ENCODE measurements around the gene GLI2. TPM values are rescaled to one million over a fixed set of nuclear protein-coding genes. Genes with fewer than 3 reads are reported as not detected.

GLI2 gene
- total and polyA plus RNA-seq, 9 of the 15 experiments (the other 6 are each of a cell fraction or from before 2014, with no cell fraction given), result 0.24 TPM; not detected in 8

- Histone ChIP-seq H3K9me3 (replicated peaks; ENCODE audit: control insufficient read depth, insufficient read depth, low read depth, low read length) (no peaks in the 10 kb centered on the region), H3K4me2 (ENCODE audit: insufficient read depth, low read length) (no peak overlapping the region), H2AFZ (ENCODE audit: low read depth, low read length) (no peak overlapping the region), H3K4me3 (no peak overlapping the region), H3K79me2 (ENCODE audit: control insufficient read depth, insufficient read depth, low read length) (no peaks in the 10 kb centered on the region), H3K9ac (ENCODE audit: insufficient read depth in 1 of 2, low read depth in 2 of 2, low read length in 2 of 2) (no peak overlapping the region), H3K27me3 (ENCODE audit: control insufficient read depth in 2 of 2, insufficient read depth in 2 of 2, low read length in 2 of 2) (peaks cover 2 to 17% of the 10 kb centered on the region in 2 experiments; a peak in 2 of 5 replicates), H3K9me1 (ENCODE audit: control insufficient read depth, insufficient read depth, low read length) (no peaks in the 10 kb centered on the region), H3K27ac (ENCODE audit: extremely low read depth, low read depth, low read length) (no peak overlapping the region), H3K4me1 (replicated peaks in 1 of 2; ENCODE audit: control insufficient read depth in 2 of 2, insufficient read depth in 2 of 2, low read length in 2 of 2) (no peaks in the 10 kb centered on the region; a peak in 1 of 5 replicates), H3K36me3 (ENCODE audit: control insufficient read depth, insufficient read depth, low read length) (no peaks in the 10 kb centered on the region), H4K20me1 (replicated peaks; ENCODE audit: control insufficient read depth, insufficient read depth, low read length) (no peaks in the 10 kb centered on the region)
- in situ Hi-C loops (cut with MboI) (no loop called here), intact Hi-C loops (cut with micrococcal nuclease) (no loop called here)
- POLR2A ChIA-PET, result no interaction called here
- no TSS peak for BruUV-seq (replicated peaks)
- CTCF ChIA-PET (ENCODE audit: low intra/inter-chr PET ratio), result no interaction called here
- TF ChIP-seq CREM (IDR thresholded peaks at IDR 0.05; ENCODE audit: low read depth), result no peak
- FAIRE-seq, result no peak
- DNase-seq (ENCODE audit: extremely low read depth in 1 of 4, low spot score in 3 of 4), result no peak
- no peak for ATAC-seq
Measured at GRCh38 chr2:120726245-120726644, 9.4 kb upstream of the GLI2 start.

- peak in 1 of 4 experiments; percentile 16 for DNase-seq (ENCODE audit: extremely low read depth in 1 of 4, low spot score in 3 of 4)
- ATAC-seq, result no peak
- Histone ChIP-seq H3K4me3 (no peak overlapping the region), H4K20me1 (replicated peaks; ENCODE audit: control insufficient read depth, insufficient read depth, low read length) (no peaks in the 10 kb centered on the region), H3K4me1 (replicated peaks in 1 of 2; ENCODE audit: control insufficient read depth in 2 of 2, insufficient read depth in 2 of 2, low read length in 2 of 2) (no peaks in the 10 kb centered on the region; a peak in 1 of 5 replicates), H3K9me1 (ENCODE audit: control insufficient read depth, insufficient read depth, low read length) (no peaks in the 10 kb centered on the region), H3K9ac (ENCODE audit: insufficient read depth in 1 of 2, low read depth in 2 of 2, low read length in 2 of 2) (no peak overlapping the region), H3K27ac (ENCODE audit: extremely low read depth, low read depth, low read length) (no peak overlapping the region), H3K9me3 (replicated peaks; ENCODE audit: control insufficient read depth, insufficient read depth, low read depth, low read length) (no peaks in the 10 kb centered on the region), H3K79me2 (ENCODE audit: control insufficient read depth, insufficient read depth, low read length) (no peaks in the 10 kb centered on the region), H3K27me3 (ENCODE audit: control insufficient read depth in 2 of 2, insufficient read depth in 2 of 2, low read length in 2 of 2) (peaks cover 8 to 20% of the 10 kb centered on the region in 2 experiments), H3K36me3 (ENCODE audit: control insufficient read depth, insufficient read depth, low read length) (no peaks in the 10 kb centered on the region), H3K4me2 (ENCODE audit: insufficient read depth, low read length) (no peak overlapping the region), H2AFZ (ENCODE audit: low read depth, low read length) (no peak overlapping the region)
- BruUV-seq (replicated peaks), result no TSS peak
- ChIA-PET CTCF (ENCODE audit: low intra/inter-chr PET ratio) (no interaction called here), POLR2A (interaction anchor here (0.8 kb wide), 2 partner anchors 345 kb away, joined by 3 read pairs; no protein-coding TSS in a partner anchor)
- intact Hi-C loops (cut with micrococcal nuclease), result no loop called here
- peak; percentile 19 for FAIRE-seq
- under 1% methylated on average over 8 of the region's 8 CpGs for WGBS (ENCODE audit: insufficient coverage, low coverage, missing lambda C conversion rate)
- in situ Hi-C loops (cut with MboI), result no loop called here
- TF ChIP-seq KLF16 (IDR thresholded peaks at IDR 0.05), result no peak
- TF ChIP-seq SRSF7 (optimal IDR thresholded peaks at IDR 0.05; ENCODE audit: low read depth, low read length), result no peak
- no peak for TF ChIP-seq E4F1 (CRISPR knock-in tag; IDR thresholded peaks at IDR 0.05; ENCODE audit: borderline replicate concordance)
- no peak for TF ChIP-seq SMAD2 (IDR thresholded peaks at IDR 0.05; ENCODE audit: low read depth, low read length)
- TF ChIP-seq POLR2H (tag; IDR thresholded peaks at IDR 0.05; ENCODE audit: low read depth), result no peak
- peak; percentile 60; the same call in 1 of the 2 replicates for TF ChIP-seq EGR1 (conservative IDR thresholded peaks at IDR 0.05)
- no peak for TF ChIP-seq SMARCE1 (IDR thresholded peaks at IDR 0.05)
- TF ChIP-seq E2F3 (CRISPR knock-in tag; IDR thresholded peaks at IDR 0.05), result no peak
- no peak for TF ChIP-seq ZHX1 (conservative IDR thresholded peaks at IDR 0.05; ENCODE audit: low read length)
Measured at GRCh38 chr2:120729406-120730399, 6.0 kb upstream of the GLI2 start.

All from K562 (cell line).